CD4-positive, alpha-beta T cell treated with Interleukin-6 for 4 hours (primary cell): ENCODE results near the gene AFF3.

Experiments used
- DNase-seq: peaks from one replicate; pipeline ENCODE4 v3.0.0-alpha.2; 2020; ENCODE audit warnings: mixed read lengths

Gene AFF3

DNA sequence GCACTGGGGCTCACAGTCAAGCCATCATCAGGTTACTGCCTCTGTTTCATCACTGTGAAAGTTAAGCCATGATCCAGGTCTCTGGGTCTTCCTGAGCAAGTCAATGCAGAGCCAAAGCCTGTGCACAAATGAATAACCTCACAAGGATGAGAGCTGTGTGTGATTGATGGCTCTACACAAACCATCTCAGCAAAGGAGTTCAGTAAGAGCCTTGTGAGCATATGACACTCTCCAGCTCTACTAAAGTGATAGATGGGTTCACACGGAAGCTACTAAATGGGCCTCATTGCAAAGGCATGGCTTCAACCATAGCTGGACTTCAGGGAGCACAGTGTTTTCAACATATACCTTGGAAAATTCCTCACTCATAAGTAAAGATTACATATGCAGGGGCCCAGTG is 101.5 kb downstream of the AFF3 start:
- DNase-seq, result no peak

DNA sequence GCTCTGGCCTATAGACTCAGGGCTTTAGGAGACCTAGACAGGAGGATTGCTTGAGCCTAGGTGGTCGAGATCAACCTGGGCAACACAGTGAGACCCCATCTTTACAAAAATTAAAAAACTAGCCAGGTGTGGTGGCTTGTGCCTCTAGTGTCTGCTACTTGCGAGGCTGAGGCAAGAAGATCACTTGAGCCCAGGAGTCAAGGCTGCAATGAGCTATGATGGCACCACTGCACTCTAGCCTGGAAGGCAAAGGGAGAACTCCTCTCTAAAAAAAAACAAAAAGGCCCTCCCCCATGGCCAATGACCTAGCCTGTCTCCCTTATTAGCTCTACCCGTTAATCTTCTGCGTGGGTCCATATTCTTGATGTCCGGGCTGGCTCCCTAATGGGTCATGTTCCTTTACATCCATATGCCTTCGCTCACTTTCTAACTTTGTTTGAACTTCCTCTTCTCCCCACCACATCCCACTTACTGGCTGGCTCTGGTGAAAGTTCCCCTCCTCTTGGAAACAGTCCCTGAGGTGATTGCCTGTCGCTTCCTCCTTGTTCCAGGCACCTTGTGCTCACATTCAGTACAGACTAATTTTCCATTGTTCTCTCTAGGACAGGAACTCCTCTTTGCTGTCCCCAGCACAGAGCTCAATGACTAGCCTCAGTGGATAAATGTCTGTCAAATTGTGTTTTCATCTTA is 103.0 kb downstream of the AFF3 start:
- no peak for DNase-seq

DNA sequence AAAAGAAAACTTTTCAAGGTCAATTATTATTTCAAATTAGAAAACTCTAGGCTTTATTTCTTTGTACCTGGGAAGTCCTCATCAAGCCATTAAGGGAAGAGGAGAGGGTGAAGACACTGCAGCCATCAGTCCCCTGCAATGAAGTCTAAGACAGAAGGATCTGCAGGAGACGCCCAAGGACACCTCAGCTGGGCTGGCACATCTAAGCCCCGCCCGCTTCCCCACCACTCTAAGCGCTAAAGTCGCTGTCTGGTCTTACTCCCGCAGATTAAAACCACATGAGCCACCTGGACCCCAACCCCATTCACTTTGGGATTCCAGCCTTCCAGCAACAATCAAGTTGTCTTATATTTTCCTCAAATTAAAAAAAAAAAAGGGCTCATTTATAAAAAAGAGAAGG is 104.4 kb downstream of the AFF3 start:
- no peak for DNase-seq

DNA sequence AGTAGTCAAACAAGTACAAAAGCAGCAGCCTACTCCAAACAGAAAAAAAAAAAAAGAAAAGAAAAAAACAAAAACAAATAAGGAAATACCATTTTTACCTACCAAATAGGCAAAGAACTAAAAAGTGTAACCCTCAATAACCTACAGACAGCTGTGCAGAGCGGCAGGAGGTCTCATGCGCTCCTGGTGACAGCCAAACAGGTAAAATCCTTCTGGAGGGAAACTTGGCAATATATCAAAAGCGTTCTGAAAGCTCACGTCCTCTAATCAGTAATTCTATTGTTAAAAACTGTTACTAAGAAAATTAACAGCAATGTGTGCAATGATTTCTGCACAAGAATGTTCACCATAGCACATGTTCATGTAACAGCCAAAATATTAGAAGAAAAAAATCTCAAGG is 105.6 kb downstream of the AFF3 start:
- no peak for DNase-seq

DNA sequence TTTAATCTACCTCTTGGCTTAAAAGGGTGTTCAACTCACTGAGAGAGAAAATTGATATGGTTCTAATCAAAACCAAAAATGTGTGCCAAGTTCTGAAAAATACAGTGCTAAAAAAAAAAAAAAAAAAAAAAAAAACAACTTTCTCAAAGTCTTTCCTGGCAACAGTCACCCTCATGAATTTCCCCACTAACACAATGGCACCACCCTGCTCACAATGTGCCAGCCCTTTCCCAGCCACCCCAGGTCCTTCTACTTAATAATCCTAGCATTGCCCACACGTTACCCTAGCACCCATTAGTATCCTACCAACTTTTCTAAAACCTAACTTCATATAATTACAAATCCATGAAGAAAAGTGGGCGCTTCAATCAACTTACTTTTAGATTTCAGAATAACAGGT is 106.4 kb downstream of the AFF3 start:
- DNase-seq, result no peak

DNA sequence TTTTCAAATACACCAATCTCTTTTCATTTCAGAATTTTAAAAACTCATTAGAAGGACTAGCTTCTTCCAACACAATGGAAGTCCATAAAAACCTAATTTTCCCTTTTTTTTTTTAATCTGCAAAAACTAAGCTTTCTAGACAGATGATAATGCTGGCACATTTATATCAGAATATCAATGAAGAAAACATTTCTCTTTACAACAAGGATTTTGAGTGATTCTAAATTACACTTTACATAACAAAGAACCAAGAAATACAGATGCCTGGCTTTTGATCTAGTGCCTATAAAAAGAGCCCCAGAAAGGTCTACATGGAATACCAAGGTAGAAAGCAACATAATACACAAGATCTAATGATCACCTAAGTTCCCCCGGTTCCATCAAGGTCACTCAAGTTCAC is 108.0 kb downstream of the AFF3 start:
- no peak for DNase-seq

DNA sequence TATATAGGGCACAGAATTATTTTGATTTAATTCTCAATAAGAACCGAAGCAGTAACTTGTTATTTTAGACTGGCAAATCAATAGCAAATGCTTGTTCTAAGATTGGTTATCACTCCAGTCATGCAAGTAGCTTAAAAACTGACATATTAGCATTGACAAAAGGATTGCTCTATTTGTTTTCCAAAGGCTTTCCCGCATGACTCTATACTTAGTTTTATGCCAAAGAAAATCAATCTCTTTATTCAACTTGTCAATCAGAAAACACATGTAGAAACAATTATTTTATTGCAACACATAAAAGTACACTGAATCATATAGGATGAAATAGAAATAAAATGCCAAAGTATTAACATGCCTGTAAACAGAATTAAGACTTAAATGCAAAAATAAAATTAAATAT is 108.4 kb downstream of the AFF3 start:
- DNase-seq, result no peak

DNA sequence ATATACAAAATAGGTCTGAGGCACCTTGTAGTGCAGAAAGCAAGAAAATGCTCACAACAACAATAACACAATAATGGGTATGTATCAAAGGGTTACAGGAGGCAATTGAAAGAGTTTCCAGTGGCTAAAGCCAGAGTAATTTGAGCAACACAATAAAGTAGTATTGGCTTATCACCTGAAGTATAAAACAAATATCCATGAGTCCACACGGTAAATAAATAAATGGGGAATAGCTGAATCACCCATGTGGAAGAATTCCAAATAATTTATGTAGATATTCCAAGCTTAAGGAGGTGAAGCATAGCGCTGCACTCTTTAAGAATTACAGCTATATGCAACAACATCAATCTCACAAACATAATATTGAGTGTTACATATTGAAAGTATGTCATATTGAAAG is 110.8 kb downstream of the AFF3 start:
- no peak for DNase-seq

DNA sequence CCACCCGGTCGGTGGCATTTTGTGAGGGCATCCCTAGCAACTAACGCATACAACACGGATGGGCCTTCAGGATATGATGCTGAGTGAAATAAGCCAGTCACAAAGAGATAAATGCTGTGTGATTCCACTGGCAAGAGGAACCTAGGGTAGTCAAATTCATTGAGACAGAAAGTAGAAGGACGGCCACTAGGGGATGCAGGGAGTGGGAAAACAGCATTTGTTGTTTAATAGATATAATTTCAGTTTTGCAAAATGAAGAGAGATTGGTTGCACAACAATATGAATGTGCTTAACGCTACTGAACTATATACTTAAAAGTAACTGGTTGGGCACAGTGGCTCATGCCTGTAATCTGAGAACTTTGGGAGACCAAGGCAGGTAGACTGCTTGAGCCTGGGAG is 112.9 kb downstream of the AFF3 start:
- DNase-seq, result no peak

DNA sequence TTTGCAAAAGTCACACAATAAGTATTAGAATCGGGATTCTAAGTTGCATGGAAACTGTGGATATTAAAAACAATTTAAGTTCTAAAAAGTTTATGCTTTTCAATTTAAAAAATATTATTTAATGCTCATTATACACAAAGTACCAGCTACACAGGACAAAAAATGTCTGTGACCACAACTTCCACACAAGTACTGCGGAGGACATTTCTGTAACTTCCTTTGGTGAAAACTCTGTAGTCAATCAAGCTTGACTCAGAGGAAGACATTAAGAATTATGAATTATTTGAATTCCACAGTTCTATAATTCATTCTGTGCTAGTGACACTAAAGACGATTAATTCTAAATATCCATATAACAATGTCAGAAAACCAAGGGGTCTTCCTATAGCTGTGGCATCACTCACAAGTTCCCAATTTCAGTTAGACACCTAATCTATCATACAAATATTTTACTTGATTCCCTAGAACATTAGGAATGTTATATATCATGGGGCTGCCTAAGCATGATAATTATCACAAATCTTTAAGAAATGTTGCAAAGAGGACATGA is 120.5 kb downstream of the AFF3 start:
- DNase-seq, result no peak

DNA sequence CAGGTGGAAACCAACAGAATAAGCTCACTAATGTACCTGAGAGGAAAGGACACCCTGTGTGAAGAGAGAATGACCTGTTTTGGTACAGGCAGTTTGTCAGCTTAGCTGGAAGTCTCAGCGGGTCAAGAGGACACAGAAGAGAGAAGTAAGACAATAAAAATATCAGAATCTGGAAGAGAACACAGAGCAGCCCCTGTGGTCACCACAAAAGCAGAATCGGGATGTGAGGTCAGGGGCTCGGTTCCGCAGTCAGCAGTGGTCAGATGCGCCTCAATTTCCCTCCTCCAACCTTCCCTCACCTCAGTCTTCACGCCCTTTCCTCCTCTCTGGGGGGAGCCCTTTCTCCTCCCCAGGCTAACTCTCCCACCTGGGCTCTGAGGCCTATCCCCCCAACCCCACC is 122.9 kb downstream of the AFF3 start:
- DNase-seq, result no peak

DNA sequence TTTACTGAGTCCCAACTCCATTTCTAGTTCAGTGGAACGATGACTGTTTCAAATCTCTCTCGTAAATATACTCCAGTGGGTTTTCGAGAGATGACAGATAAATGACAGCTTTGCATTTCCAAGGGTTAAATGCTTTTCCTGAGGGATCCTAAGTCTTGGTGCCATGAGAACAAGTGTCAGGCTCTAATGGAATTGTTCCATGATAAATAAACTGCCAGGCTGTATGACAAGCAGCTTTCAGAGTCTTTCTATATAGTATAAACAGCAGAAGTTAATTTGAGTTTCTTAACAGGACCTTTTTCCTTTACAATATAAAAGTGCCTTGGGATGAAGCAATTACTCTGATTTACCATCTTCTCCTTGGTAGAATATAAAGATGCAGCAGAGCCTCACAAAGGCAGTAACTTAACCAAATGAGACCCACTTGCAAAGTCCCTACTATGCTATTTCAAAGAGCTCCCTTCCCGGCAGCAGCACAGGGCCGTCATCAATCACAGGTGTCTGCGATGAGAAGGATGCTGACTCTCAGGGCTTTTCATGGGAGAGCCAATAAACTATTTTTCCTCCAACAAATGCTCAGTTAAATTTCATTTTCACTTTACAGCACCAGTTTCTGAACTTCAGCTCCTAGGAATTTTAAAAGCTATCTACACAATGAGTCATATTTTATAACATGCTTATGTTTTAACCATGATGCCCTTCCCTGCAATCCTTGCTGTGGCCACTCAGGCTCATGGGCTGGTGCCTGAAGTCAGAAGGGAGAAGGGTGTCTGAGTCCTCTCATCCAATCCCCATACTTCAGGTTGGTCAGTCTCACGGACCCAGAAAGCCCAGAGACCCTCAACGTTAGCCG is 123.8 kb downstream of the AFF3 start:
- no peak for DNase-seq

DNA sequence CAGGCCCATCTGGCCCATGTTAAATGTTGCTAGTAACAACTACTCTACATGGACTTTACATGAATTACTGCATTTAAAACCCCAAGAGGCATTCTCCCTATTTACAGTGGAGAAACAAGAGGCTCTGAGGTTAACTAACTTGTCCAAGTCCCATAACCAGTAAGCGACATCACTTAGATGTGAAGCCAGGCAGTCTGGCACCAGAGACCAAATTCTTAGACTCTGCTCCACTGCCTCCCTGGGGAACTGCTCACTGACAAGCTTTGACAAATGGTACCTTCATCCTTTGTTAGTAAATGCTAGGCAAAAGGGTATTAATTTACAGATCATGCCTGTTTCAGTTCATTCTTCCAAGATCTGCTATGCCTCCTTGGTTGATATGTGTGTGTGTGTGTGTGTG is 124.8 kb downstream of the AFF3 start:
- no peak for DNase-seq

DNA sequence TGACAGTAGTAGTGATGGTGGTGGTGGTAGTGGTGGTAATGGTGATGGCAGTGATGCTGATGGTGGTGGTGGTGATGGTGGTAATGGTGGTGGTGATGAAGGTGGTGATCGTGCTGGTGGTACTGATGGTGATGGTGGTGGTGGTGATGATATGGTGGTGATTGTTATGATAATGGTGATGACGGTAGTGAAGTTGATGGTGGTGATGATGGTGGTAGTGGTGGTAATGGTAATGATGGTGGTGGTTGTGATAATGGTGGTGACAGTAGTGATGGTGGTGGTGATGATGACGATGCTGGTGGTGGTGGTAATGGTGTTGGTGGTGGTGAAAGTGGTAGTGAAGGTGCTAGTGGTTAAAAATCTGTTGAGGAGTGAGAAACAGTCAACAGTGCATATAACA is 125.6 kb downstream of the AFF3 start:
- no peak for DNase-seq

DNA sequence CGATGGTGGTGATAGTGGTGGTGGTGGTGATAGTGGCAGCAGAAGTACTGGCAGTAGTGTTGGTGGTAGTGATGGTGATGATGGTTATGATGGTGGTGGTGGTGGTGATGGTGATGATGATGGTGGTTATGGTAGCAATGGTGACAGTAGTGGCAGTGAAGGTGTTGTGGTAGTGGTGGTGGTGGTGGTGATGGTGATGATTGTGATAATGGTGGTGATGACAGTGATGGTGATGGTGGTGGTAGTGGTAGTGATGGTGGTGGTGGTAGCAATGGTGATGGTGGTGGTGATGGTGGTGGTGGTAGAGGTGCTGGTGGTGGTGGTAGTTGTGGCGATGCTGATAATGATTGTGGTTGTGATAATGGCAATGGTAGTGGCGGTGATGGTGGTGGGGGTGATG is 126.5 kb downstream of the AFF3 start:
- no peak for DNase-seq

DNA sequence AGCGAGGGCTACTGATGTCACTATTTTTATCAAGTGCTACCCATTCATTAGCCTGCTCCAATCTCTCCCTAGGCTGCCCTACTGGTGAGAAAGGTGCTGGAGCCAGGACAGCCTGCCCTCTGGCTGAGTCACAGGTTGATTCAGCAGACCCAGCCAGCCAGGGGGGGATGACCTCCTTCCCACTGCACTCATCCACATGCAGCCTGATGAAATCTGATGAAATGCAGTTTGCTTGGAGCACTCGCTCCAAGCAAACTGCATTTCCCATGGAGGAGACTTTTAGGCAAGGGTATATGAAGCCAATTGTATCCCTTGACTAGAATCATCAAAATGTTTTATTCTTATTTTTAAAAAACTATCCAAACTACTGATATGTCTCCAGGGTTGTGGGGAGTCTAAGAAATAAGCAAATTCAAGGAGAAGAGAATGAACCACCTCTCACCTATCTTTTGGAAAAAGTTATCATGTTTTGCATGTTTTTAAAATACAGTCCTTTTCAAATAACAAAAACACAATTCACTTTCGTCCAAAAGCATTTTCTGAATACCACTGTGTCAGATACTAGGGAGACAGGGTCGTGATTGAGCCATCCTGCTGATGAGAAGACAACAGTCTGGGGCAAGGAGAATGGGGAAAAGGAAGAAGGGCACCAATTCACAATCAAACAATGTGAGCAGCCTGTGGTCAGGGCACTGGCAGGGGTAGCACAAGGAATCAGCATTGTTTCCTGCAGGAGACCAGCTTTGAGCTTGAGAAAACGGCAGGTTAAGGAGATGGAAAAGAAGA is 128.3 kb downstream of the AFF3 start:
- no peak for DNase-seq

DNA sequence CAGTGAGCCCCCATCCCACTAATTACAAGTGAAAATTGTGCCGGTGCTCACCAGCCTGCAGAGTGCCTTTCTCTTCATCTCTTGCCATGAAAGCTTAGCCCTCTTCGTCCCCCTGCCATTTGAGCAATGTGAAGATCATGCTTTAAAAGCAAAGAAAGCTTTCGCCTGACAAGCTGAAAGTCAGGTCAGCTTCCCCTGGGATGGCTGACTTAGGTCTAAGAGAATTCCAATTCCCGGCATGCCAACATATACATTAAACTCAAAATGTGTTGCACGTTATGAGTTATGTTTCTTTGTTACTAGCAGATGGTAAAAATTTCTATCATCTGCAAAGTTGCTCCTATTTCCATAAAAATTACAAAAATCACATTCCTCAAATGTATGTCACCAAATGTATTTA is 129.8 kb downstream of the AFF3 start:
- DNase-seq, result no peak

DNA sequence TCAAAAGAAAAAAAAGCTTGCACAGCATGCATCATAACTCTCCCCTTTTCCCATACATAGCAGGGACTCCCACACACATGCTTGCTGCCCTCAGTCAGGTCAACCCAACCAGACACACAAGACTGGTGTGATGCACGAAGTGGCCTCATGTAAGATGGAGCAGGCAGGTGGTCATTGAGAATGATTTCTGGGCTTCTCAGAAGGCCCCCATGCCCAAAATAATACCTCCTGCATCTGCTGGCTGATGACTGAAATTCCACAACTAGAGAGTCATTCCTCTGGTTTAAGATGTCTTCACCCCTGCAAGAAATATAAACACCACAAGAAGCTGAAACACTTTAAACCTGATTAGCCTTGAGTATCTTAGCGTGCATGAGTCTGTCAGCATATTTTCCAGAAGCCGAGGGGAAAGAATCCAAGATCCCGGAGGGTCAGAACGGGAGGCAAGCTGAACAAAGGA is 131.1 kb downstream of the AFF3 start:
- no peak for DNase-seq

DNA sequence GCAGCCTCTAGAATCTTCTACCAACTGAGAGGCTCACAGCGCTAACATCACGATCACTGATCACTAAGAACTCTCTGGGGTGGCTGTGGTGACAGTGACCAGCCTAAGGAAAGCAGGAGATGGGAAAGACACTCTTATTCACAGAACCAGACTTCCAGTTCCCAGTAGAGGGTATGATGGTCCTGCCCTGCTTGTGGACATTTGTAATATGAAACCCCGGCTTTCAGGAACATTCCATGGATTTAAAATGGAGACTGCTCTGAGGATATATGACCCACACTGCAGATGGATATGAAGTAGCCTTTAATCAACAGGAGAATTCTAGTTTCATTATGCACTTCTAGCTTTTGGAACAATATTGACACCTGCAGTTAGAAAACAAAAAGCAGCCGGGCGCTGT is 131.8 kb downstream of the AFF3 start:
- no peak for DNase-seq

DNA sequence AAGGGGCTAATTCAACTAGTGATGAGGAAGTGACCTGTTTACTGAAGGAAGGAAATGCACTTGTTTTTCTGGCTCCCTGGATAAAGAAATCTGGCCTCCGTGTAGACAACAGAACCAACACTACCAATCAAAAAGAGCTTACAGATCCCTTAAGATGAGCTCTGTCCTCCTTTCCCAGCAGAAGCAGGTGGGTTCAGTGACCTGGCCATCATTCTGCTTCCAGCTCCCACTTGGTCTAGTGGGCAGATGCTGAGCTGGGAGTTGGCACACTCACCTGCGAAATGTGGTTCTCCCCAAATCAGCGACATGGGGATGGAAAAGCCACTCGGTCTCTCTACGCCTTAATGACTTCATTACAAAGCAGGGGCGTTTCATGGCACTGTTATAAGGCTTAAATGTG is 132.6 kb downstream of the AFF3 start:
- no peak for DNase-seq

DNA sequence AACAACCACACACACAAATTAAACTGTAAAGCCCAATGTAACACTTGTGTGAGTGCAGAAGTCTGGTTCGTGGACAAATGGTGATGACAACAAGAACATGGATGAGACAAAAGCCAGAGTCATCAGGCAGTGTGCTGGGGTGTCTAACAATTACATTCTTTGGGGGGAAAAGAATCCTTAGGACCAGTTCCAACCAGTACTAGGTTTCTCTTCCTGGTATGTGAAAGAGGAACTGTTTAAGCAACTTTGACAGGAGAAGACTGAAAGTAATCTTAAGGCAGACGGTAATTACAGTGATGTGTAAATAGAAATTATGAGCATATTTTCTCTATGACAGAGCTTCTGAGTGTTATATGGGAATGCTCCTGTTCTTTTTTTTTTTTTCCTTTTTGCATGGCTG is 133.4 kb downstream of the AFF3 start:
- no peak for DNase-seq

DNA sequence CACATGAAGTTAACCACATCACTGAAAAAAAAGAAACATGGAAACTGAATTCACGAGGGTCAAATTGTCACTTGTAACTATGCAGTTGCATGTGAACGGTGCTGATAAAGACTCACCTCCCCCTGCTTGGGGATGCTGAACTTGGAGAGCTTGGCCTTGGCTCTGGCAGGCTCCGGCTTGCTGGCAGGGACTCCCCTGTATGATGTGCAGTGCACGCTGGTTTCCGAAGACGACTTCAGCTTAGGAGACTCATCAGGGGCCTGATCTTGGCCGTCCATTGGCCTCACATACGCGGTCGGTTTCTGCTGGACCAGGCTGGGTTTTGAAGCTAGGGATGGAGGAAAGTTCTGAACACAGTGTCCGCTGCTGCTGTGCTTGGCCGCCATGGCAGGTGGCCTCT is 135.9 kb downstream of the AFF3 start:
- no peak for DNase-seq

DNA sequence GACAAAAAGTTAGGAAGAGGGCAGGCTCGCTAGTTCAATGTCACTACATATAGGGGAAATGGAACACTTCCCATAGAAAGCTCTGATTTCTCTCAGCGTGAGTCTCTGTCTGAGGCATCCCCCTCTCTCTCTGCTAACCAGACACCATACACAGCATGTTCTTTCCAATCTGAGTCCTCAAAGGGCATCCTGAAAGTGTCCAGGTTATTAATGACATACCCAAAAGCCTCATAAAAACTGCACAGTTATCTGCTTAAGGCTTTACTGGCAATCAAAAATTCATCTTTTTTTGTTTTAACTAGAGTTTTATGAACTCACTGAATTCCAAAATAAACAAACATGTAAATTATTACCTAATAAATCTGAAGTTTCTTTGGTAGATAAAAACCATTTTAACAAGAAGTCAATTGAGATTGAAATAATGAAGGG is 137.4 kb downstream of the AFF3 start:
- no peak for DNase-seq
